Vagina (tissue), 2 donors: ENCODE data around the gene TLNRD1. TPM values are rescaled to one million over a fixed set of nuclear protein-coding genes. Genes with fewer than 3 reads are reported as not detected.

ENCODE experiments used
- DNase-seq, 2 donors: peaks; one replicate each; pipeline ENCODE4 v3.0.0-alpha.2; 2017; ENCODE audit errors: extremely low spot score in 2 of 2
- H3K27ac ChIP-seq: fragments of 200-600 bp; sonication (generic); one replicate; pipeline ENCODE4 v1.5.1; 2019
- H3K27me3 ChIP-seq: fragments of 200-600 bp; sonication (generic); one replicate; pipeline ENCODE4 v1.5.1; 2019
- H3K36me3 ChIP-seq, 2 donors: fragments of 200-600 bp; sonication (generic); one replicate each; pipeline ENCODE4 v1.5.1; 2017 to 2019
- H3K4me1 ChIP-seq: fragments of 200-600 bp; sonication (generic); one replicate; pipeline ENCODE4 v1.5.1; 2019
- H3K4me3 ChIP-seq, 2 donors: fragments of 200-600 bp; sonication (generic); 1 replicate in 1 of 2; 2 replicates in 1 of 2; pipeline ENCODE4 v1.5.1; 2016 to 2019
- H3K9me3 ChIP-seq: fragments of 200-600 bp; sonication (generic); one replicate; pipeline ENCODE4 v1.5.1; 2019
- POLR2A ChIP-seq, 2 donors: fragments of 450-650 bp; IDR thresholded peaks; one replicate each; pipeline ENCODE4 v1.6.1; 2017; ENCODE audit warnings: antibody characterized with exemption in 2 of 2, mild to moderate bottlenecking in 2 of 2, moderate library complexity in 2 of 2
- POLR2AphosphoS5 ChIP-seq, 2 donors: sonication (generic); formaldehyde crosslinking; IDR thresholded peaks; one replicate each; pipeline ENCODE4 v1.9.0; 2017; ENCODE audit warnings: antibody characterized with exemption in 2 of 2, mild to moderate bottlenecking in 2 of 2, low read depth in 1 of 2; ENCODE audit not compliant: insufficient read depth in 1 of 2
- intact Hi-C: fragments of 100-400 bp; cut with DNase I; formaldehyde crosslinking; loops from one replicate; pipeline ENCODE4 v1.15.1; 2023
- total RNA-seq: library from RNA; depleted of rRNA; stranded (reverse); fragments of >200 nt; gene quantifications from one replicate; pipeline ENCODE4 v1.2.3, GENCODE V29; 2016
- TF ChIP-seq, protein P1 (sequence below), 3 experiments: fragments of 450-650 bp in 2 of 3; fragments of 200-600 bp in 1 of 3; sonication (generic) in 1 of 3; IDR thresholded peaks; one replicate each; pipeline ENCODE4 v1.5.1; 2017 to 2019; ENCODE audit warnings: antibody characterized with exemption in 3 of 3, mild to moderate bottlenecking in 2 of 3, moderate library complexity in 2 of 3

TLNRD1 gene
- total RNA-seq, 1 donor from 2014 or later, result 28.0 TPM

DNA sequence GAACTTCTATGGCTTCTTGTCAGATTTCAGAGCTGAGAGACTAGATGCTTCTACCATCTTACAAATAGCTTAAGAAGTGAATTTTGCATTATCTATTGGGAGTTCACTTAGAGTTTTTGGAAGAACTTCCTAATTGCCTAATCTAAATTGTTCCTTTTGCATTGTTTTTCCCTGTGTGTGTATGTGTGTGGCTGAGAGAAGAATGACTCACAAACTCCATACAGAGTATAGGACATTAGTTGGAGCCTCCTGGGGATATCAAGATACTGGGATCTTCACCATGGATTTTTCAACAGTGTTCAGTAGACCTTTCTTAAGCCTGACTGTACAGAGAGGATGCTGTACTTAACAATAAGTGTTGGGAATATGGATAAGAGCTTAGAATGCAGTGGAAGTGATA lies 10.9 kb downstream of the TLNRD1 start:
- Histone ChIP-seq H3K27ac (no peak overlapping the region), H3K9me3 (no peaks in the 10 kb centered on the region), H3K36me3 (no peaks in the 10 kb centered on the region), H3K27me3 (no peaks in the 10 kb centered on the region), H3K4me1 (peaks cover 23% of the 10 kb centered on the region), H3K4me3 (no peak overlapping the region)
- DNase-seq, result no peak
- intact Hi-C loops, result no loop called here
- TF ChIP-seq POLR2A (IDR thresholded peaks at IDR 0.05) (no peak), POLR2AphosphoS5 (IDR thresholded peaks at IDR 0.05; ENCODE audit: insufficient read depth in 1 of 2, low read depth in 1 of 2) (no peak)
- TF ChIP-seq, protein P1, sequence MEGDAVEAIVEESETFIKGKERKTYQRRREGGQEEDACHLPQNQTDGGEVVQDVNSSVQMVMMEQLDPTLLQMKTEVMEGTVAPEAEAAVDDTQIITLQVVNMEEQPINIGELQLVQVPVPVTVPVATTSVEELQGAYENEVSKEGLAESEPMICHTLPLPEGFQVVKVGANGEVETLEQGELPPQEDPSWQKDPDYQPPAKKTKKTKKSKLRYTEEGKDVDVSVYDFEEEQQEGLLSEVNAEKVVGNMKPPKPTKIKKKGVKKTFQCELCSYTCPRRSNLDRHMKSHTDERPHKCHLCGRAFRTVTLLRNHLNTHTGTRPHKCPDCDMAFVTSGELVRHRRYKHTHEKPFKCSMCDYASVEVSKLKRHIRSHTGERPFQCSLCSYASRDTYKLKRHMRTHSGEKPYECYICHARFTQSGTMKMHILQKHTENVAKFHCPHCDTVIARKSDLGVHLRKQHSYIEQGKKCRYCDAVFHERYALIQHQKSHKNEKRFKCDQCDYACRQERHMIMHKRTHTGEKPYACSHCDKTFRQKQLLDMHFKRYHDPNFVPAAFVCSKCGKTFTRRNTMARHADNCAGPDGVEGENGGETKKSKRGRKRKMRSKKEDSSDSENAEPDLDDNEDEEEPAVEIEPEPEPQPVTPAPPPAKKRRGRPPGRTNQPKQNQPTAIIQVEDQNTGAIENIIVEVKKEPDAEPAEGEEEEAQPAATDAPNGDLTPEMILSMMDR (IDR thresholded peaks at IDR 0.05), result no peak

DNA sequence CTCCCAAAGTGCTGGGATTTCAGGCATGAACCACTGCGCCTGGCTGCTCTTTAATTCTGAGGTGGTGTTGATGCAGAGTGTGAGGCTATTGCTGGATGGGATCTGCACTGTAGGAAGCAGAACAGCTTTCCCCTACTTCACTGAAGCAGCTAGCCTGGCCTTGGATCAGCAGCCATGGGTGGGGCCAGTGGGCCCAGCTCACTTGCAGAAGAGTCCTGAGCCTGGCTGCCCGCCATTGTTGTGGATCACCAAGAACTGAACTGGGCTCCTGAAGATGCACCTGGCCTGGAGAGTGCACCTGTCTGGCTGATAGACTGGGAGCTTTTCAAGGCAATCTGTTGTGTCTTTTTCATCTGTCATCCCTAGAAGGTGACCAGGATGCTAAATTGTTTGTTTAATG lies 11.9 kb downstream of the TLNRD1 start:
- H3K36me3 ChIP-seq, result no peaks in the 10 kb centered on the region
- no peaks in the 10 kb centered on the region for H3K27me3 ChIP-seq
- H3K9me3 ChIP-seq, result no peaks in the 10 kb centered on the region
- no peak for TF ChIP-seq POLR2AphosphoS5 (IDR thresholded peaks at IDR 0.05; ENCODE audit: insufficient read depth in 1 of 2, low read depth in 1 of 2)
- DNase-seq, result no peak
- peaks cover 25% of the 10 kb centered on the region for H3K4me1 ChIP-seq
- intact Hi-C loops, result no loop called here
- no peak overlapping the region for H3K4me3 ChIP-seq
- H3K27ac ChIP-seq, result no peak overlapping the region

DNA sequence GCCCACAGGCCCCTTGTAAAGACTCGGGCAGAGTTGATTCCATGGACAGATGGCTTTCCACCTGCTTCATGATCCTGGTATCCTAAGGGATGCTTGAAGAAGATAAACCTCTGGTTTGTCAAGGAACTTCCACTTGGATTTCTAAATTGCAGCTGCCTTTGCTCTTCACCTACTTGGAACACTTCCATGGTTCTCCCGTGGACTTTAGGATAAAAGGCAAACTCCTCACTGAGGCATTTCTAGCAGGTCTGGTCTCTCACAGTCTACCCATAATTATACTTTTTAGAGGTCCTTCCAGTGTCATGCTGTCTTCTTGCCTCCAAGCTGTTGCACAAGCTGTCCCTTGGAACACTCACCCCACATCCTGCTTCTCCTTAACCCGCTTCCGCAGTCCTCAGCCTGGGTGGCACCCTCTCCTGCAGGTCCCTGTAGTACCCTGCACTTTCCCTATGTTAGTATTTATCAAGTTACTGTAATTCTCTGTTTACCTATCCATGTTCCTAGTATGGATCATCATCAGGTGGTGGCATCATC lies 12.7 kb downstream of the TLNRD1 start:
- Histone ChIP-seq H3K27me3 (no peaks in the 10 kb centered on the region), H3K27ac (no peak overlapping the region), H3K9me3 (no peaks in the 10 kb centered on the region), H3K36me3 (no peaks in the 10 kb centered on the region), H3K4me1 (peaks cover 23% of the 10 kb centered on the region), H3K4me3 (no peak overlapping the region)
- intact Hi-C loops, result no loop called here
- TF ChIP-seq, protein P1 (IDR thresholded peaks at IDR 0.05), result no peak
- TF ChIP-seq POLR2A (IDR thresholded peaks at IDR 0.05) (no peak), POLR2AphosphoS5 (IDR thresholded peaks at IDR 0.05; ENCODE audit: insufficient read depth in 1 of 2, low read depth in 1 of 2) (no peak)
- DNase-seq, result no peak

DNA sequence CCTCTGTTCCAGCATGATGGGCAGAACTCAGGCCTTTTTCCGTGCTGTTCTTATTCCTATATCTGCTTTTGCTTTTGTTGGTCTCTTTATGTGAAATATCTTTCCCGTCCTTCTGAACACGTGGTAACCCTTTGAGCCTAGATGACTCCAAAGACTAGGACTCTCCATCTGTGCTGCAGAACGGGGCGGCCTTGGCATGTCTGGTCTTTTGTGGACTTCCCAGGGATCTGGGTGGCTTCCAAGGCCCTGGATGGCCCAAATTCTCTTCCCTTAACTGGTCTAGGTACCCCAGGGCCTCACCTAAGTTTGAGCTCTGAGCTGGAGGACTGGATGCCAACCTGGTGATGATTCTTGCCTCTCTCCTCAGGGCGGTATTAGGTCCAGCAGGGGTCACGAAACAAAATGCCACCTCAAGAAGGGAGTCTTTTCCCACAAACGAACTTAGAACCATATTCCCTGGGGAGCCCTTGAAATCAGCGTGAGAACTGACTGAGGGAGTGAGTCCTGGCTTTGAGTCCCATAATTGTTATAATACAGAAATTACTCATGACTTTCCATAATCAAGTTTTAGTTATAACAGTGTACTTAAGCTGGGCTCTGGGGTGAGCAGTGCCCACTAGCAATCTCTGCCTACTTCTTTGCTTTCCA lies 13.8 kb downstream of the TLNRD1 start:
- no peak overlapping the region for H3K4me3 ChIP-seq
- H3K27me3 ChIP-seq, result no peaks in the 10 kb centered on the region
- intact Hi-C loops, result no loop called here
- no peaks in the 10 kb centered on the region for H3K36me3 ChIP-seq
- no peaks in the 10 kb centered on the region for H3K9me3 ChIP-seq
- DNase-seq, result no peak
- peaks cover 17% of the 10 kb centered on the region for H3K4me1 ChIP-seq
- H3K27ac ChIP-seq, result no peak overlapping the region
- TF ChIP-seq POLR2A (IDR thresholded peaks at IDR 0.05) (no peak), POLR2AphosphoS5 (IDR thresholded peaks at IDR 0.05; ENCODE audit: insufficient read depth in 1 of 2, low read depth in 1 of 2) (no peak)
- TF ChIP-seq, protein P1 (IDR thresholded peaks at IDR 0.05), result no peak

DNA sequence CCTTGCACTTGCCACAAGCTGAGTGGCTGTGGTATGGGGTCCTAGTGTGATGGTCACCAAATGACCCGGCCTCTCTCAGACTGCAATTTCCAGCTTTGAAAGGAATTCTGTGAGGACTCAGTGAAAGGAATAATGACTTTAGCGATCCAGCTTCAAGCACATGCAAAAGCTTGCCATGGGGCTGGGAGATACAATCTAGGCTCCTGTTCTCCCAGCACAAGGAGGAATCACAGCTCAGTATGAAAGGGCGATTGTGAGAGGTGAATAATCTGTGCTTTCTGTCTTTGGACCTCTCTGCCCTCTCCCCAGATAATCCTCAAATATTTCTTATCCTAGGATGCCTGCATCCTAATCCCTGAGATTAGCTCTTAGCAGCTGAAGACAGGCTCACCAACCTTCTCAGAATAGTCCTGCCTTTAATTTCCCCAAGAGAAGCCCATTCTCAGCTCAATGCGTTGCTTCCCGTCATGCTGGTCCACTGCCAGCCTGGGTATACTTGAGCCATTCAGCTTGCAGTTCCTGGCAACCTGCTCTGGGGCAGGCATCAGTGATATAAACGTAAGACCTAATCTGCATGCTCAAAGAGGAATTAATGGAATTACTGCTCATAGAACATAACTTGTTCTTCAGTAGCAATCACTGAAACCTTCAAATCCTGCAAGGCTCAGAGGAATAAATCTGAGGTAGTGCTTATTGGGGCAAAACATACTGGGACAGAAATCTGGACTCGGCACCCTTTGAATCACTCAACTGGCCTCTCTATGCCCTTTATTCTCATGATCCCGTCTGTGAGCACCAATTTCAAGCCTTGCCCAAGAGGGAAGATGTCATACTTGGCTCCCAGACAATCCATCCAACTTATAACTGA lies 15.1 kb downstream of the TLNRD1 start:
- intact Hi-C loops, result no loop called here
- Histone ChIP-seq H3K36me3 (no peaks in the 10 kb centered on the region), H3K9me3 (no peaks in the 10 kb centered on the region), H3K4me1 (peaks cover 17% of the 10 kb centered on the region), H3K4me3 (no peak overlapping the region), H3K27ac (no peak overlapping the region), H3K27me3 (no peaks in the 10 kb centered on the region)
- no peak for DNase-seq
- TF ChIP-seq POLR2A (IDR thresholded peaks at IDR 0.05) (no peak), POLR2AphosphoS5 (IDR thresholded peaks at IDR 0.05; ENCODE audit: insufficient read depth in 1 of 2, low read depth in 1 of 2) (no peak)
- TF ChIP-seq, protein P1 (IDR thresholded peaks at IDR 0.05), result no peak
